ENCODE data around the gene RBPJL. TPM values are rescaled to one million over a fixed set of nuclear protein-coding genes. Genes with fewer than 3 reads are reported as not detected.

RBPJL gene
- polyA plus RNA-seq, 2 of the 4 experiments (the other 2 are of a cell fraction) = not detected

- WGBS (ENCODE audit: missing lambda C conversion rate) = 71% methylated on average over 6 of the region's 6 CpGs
- POLR2A ChIA-PET = no interaction called here
- no peaks in the 10 kb centered on the region for H3K4me1 ChIP-seq
- H3K4me2 ChIP-seq = no peak overlapping the region
- FAIRE-seq = no peak
- H3K9me3 ChIP-seq = peaks cover 4% of the 10 kb centered on the region
- DNase-seq (ENCODE audit: low read depth in 1 of 2, low spot score in 1 of 2) = no peak
- TF ChIP-seq MAZ (IDR thresholded peaks at IDR 0.05; ENCODE audit: borderline replicate concordance, low read depth, low read length) = no peak
- no peak for TF ChIP-seq ZC3H11A (IDR thresholded peaks at IDR 0.05)
- TF ChIP-seq BCL3 (IDR thresholded peaks at IDR 0.05) = no peak
- no peak for TF ChIP-seq MYC (IDR thresholded peaks at IDR 0.05; ENCODE audit: borderline replicate concordance, low read length)
- no peak for TF ChIP-seq CHD2 (IDR thresholded peaks at IDR 0.05; ENCODE audit: low read length, partially characterized antibody)
- TF ChIP-seq TP53 (CRISPR knock-in tag; IDR thresholded peaks at IDR 0.05) = no peak
- no peak for TF ChIP-seq NPAS2 (CRISPR knock-in tag; IDR thresholded peaks at IDR 0.05; ENCODE audit: borderline replicate concordance)
- no peak for TF ChIP-seq CEBPB (IDR thresholded peaks at IDR 0.05)
- no peak for TF ChIP-seq SREBF2 (IDR thresholded peaks at IDR 0.05)
- TF ChIP-seq NR3C1 (IDR thresholded peaks at IDR 0.05) = no peak
- TF ChIP-seq ZSCAN20 (CRISPR knock-in tag; IDR thresholded peaks at IDR 0.05) = no peak
- no peak for TF ChIP-seq POLR2A (IDR thresholded peaks at IDR 0.05; ENCODE audit: low read length)
- TF ChIP-seq MAFK (IDR thresholded peaks at IDR 0.05; ENCODE audit: partially characterized antibody) = no peak
- TF ChIP-seq RNF2 (IDR thresholded peaks at IDR 0.05; ENCODE audit: borderline replicate concordance, low read depth) = no peak
- CTCF ChIA-PET = interaction anchor here (2.7 kb wide), 1 partner anchor 289 kb away, joined by 8 read pairs; no protein-coding TSS in a partner anchor
- ATAC-seq = no peak
- no peak overlapping the region for H3K4me3 ChIP-seq
- H3K27ac ChIP-seq = no peak overlapping the region
These were observed 6.9 kb upstream of the RBPJL start for GRCh38 chr20:45299786-45300185.

GRCh38 chr20:45300961-45301360 is 5.7 kb upstream of the RBPJL start:
- WGBS (ENCODE audit: missing lambda C conversion rate) = 28% methylated on average over 4 of the region's 4 CpGs
- Histone ChIP-seq H3K27ac (no peak overlapping the region), H3K9me3 (no peaks in the 10 kb centered on the region), H3K4me1 (no peaks in the 10 kb centered on the region), H3K4me3 (no peak overlapping the region), H3K4me2 (no peak overlapping the region)
- peak; percentile 69 to 71 for DNase-seq (ENCODE audit: low read depth in 1 of 2, low spot score in 1 of 2)
- ChIA-PET CTCF (interaction anchor here (0.8 to 4.7 kb wide), 9 partner anchors 9 to 290 kb away, joined by 3 to 77 read pairs (median 4); no protein-coding TSS in a partner anchor), POLR2A (no interaction called here)
- TF ChIP-seq RCOR1 (IDR thresholded peaks at IDR 0.05; ENCODE audit: low read depth, low read length) (no peak), ZNF302 (CRISPR knock-in tag; IDR thresholded peaks at IDR 0.05) (no peak), ESRRA (IDR thresholded peaks at IDR 0.05; ENCODE audit: borderline replicate concordance, low read length) (no peak), MAX (IDR thresholded peaks at IDR 0.05) (no peak), RFX5 (IDR thresholded peaks at IDR 0.05) (no peak), MAZ (IDR thresholded peaks at IDR 0.05; ENCODE audit: borderline replicate concordance, low read depth, low read length) (no peak), CTCF (IDR thresholded peaks at IDR 0.05) (no peak), EHMT2 (IDR thresholded peaks at IDR 0.05; ENCODE audit: low read depth) (no peak), REST (IDR thresholded peaks at IDR 0.05) (no peak), NPAS2 (CRISPR knock-in tag; IDR thresholded peaks at IDR 0.05; ENCODE audit: borderline replicate concordance) (no peak), MYC (IDR thresholded peaks at IDR 0.05; ENCODE audit: borderline replicate concordance, low read length) (no peak), KDM5A (IDR thresholded peaks at IDR 0.05) (no peak), PHF8 (IDR thresholded peaks at IDR 0.05; ENCODE audit: borderline replicate concordance, low read depth) (no peak), KDM1A (IDR thresholded peaks at IDR 0.05; ENCODE audit: low read depth) (no peak), TFCP2L1 (CRISPR knock-in tag; IDR thresholded peaks at IDR 0.05) (no peak), NR3C1 (IDR thresholded peaks at IDR 0.05) (no peak), POLR2AphosphoS2 (conservative IDR thresholded peaks at IDR 0.05; ENCODE audit: low read length) (no peak), RARB (CRISPR knock-in tag; IDR thresholded peaks at IDR 0.05) (no peak)
- ATAC-seq = peak; percentile 86 to 99
- FAIRE-seq = no peak
